ENCODE measurements around the gene C12orf76.
"Not testable (repeated sequence)": the region's sequence is repeated elsewhere in the genome, so short reads cannot be mapped to it uniquely, and the experiment has no call there.

The C12orf76 gene

GRCh38 chr12:110023059-110023980 lies 25.0 kb downstream of the C12orf76 start:
- no peak for DNase-seq (ENCODE audit: low read depth)

- no peak for DNase-seq (ENCODE audit: low read depth)
Measured at GRCh38 chr12:110020956-110021355, 27.4 kb downstream of the C12orf76 start.

- DNase-seq (ENCODE audit: low read depth): no peak
Measured at GRCh38 chr12:110015132-110015531, 33.2 kb downstream of the C12orf76 start.

- no peak for DNase-seq (ENCODE audit: low read depth)
Measured at GRCh38 chr12:110012659-110013058, 35.7 kb downstream of the C12orf76 start.

- DNase-seq (ENCODE audit: low read depth): no peak
Measured at GRCh38 chr12:110012137-110012536, 36.2 kb downstream of the C12orf76 start.

GRCh38 chr12:110010853-110011723 lies 37.2 kb downstream of the C12orf76 start:
- no peak for DNase-seq (ENCODE audit: low read depth)

- not testable (repeated sequence) for DNase-seq (ENCODE audit: low read depth)
Measured at GRCh38 chr12:110008681-110009398, 39.5 kb downstream of the C12orf76 start.

GRCh38 chr12:110007881-110008280 lies 40.4 kb downstream of the C12orf76 start:
- DNase-seq (ENCODE audit: low read depth): no peak

GRCh38 chr12:110006115-110006514 lies 42.2 kb downstream of the C12orf76 start:
- DNase-seq (ENCODE audit: low read depth): no peak

GRCh38 chr12:110005319-110005973 lies 42.9 kb downstream of the C12orf76 start:
- no peak for DNase-seq (ENCODE audit: low read depth)

- DNase-seq (ENCODE audit: low read depth): no peak
Measured at GRCh38 chr12:110004598-110004997, 43.7 kb downstream of the C12orf76 start.

GRCh38 chr12:110002676-110003515 lies 45.4 kb downstream of the C12orf76 start:
- no peak for DNase-seq (ENCODE audit: low read depth)

- DNase-seq (ENCODE audit: low read depth): no peak
Measured at GRCh38 chr12:110001596-110001995, 46.7 kb downstream of the C12orf76 start.

GRCh38 chr12:109999983-110000505 lies 48.3 kb downstream of the C12orf76 start:
- DNase-seq (ENCODE audit: low read depth): no peak

- no peak for DNase-seq (ENCODE audit: low read depth)
Measured at GRCh38 chr12:109999649-109999971, 48.7 kb downstream of the C12orf76 start.

GRCh38 chr12:109998904-109999648 lies 49.2 kb downstream of the C12orf76 start, which contains the start of gene ANKRD13A:
Gene ANKRD13A (plus strand): TSS chr12:109999430. CDS start chr12:109999689, 259 bp downstream.
- DNase-seq (ENCODE audit: low read depth): peak; percentile 80

GRCh38 chr12:109998241-109998903 lies 50.0 kb downstream of the C12orf76 start:
- no peak for DNase-seq (ENCODE audit: low read depth)

GRCh38 chr12:109997393-109997792 lies 50.9 kb downstream of the C12orf76 start:
- DNase-seq (ENCODE audit: low read depth): no peak

- no peak for DNase-seq (ENCODE audit: low read depth)
Measured at GRCh38 chr12:109996483-109996853, 51.9 kb downstream of the C12orf76 start.

All from T follicular helper cell (primary cell).